ENCODE results near the gene COL1A1.

COL1A1 gene

GRCh38 chr17:50213026-50214022, 11.9 kb upstream of the COL1A1 start:
- TF ChIP-seq CTCF (IDR thresholded peaks at IDR 0.05; ENCODE audit: low read depth, low read length): no peak
- DNase-seq (ENCODE audit: extremely low read depth, low read depth): no peak

GRCh38 chr17:50212121-50212843, 10.9 kb upstream of the COL1A1 start:
- no peak for DNase-seq (ENCODE audit: extremely low read depth, low read depth)
- TF ChIP-seq CTCF (IDR thresholded peaks at IDR 0.05; ENCODE audit: low read depth, low read length): no peak

GRCh38 chr17:50211249-50212120, 10.1 kb upstream of the COL1A1 start:
- TF ChIP-seq CTCF (IDR thresholded peaks at IDR 0.05; ENCODE audit: low read depth, low read length): no peak
- no peak for DNase-seq (ENCODE audit: extremely low read depth, low read depth)

- no peak for TF ChIP-seq CTCF (IDR thresholded peaks at IDR 0.05; ENCODE audit: low read depth, low read length)
- peak; percentile 91 for DNase-seq (ENCODE audit: extremely low read depth, low read depth)
Measured at GRCh38 chr17:50210240-50211225, 9.1 kb upstream of the COL1A1 start.

- DNase-seq (ENCODE audit: extremely low read depth, low read depth): peak; percentile 100
Measured at GRCh38 chr17:50209472-50210239, 8.2 kb upstream of the COL1A1 start.

More at GRCh38 chr17:50209472-50210239, 8.2 kb upstream of the COL1A1 start:
- TF ChIP-seq CTCF (IDR thresholded peaks at IDR 0.05; ENCODE audit: low read depth, low read length): no peak
